ENCODE data around the gene SRI. TPM values are rescaled to one million over a fixed set of nuclear protein-coding genes. Genes with fewer than 3 reads are reported as not detected.
"Not testable (repeated sequence)": the region's sequence is repeated elsewhere in the genome, so short reads cannot be mapped to it uniquely, and the experiment has no call there.

SRI gene
- total RNA-seq, 8 experiments from 2014 or later: 38.7 to 119 (median 61.1) TPM

- Histone ChIP-seq H3K27ac (no peak overlapping the region), H3K4me1 (replicated peaks in 1 of 2) (peaks cover 8 to 17% of the 10 kb centered on the region in 2 donors), H3K4me3 (no peak overlapping the region)
- peak in 5 of 8 experiments; percentile 16 to 56 (median 46) for ATAC-seq (replicated peaks in 6 of 8)
- in situ Hi-C loops (cut with MboI; ENCODE audit: low pct_unique_long_range_greater_than_20kb in 2 of 9, low sequenced_read_pairs in 9 of 9, unreplicated experiment in 9 of 9): no loop called here
- 8 to 89% (median 42%) methylated on average over 1 to 4 of the region's 4 CpGs; no CpG with 5 or more reads in 2 of the 10 experiments for WGBS, 10 experiments
These were observed 19.0 kb downstream of the SRI start for GRCh38 chr7:88200789-88201188.

- peaks cover 8 to 17% of the 10 kb centered on the region in 2 donors for H3K4me1 ChIP-seq (replicated peaks in 1 of 2)
- H3K27ac ChIP-seq: no peak overlapping the region
- in situ Hi-C loops (cut with MboI; ENCODE audit: low pct_unique_long_range_greater_than_20kb in 2 of 9, low sequenced_read_pairs in 9 of 9, unreplicated experiment in 9 of 9): no loop called here
- H3K4me3 ChIP-seq: no peak overlapping the region
- WGBS, 10 experiments: 63 to 100% (median 90%) methylated on average over 1 to 3 of the region's 3 CpGs; no CpG with 5 or more reads in 1 of the 10 experiments
- ATAC-seq (replicated peaks in 6 of 8): no peak
These were observed 19.6 kb downstream of the SRI start for GRCh38 chr7:88200261-88200660.

GRCh38 chr7:88191911-88192310, 27.9 kb downstream of the SRI start:
- 32 to 100% (median 89%) methylated on average over 1 to 3 of the region's 3 CpGs; no CpG with 5 or more reads in 1 of the 10 experiments for WGBS, 10 experiments
- in situ Hi-C loops (cut with MboI; ENCODE audit: low pct_unique_long_range_greater_than_20kb in 2 of 9, low sequenced_read_pairs in 9 of 9, unreplicated experiment in 9 of 9): no loop called here

GRCh38 chr7:88185650-88186049, 34.2 kb downstream of the SRI start:
- Histone ChIP-seq H3K4me3 (no peak overlapping the region), H3K27ac (no peak overlapping the region), H3K4me1 (replicated peaks in 1 of 2) (no peaks in the 10 kb centered on the region)
- peak in 2 of 8 experiments; percentile 43 to 53 for ATAC-seq (replicated peaks in 6 of 8)
- in situ Hi-C loops (cut with MboI; ENCODE audit: low pct_unique_long_range_greater_than_20kb in 2 of 9, low sequenced_read_pairs in 9 of 9, unreplicated experiment in 9 of 9): no loop called here

More at GRCh38 chr7:88191911-88192310, 27.9 kb downstream of the SRI start:
- Histone ChIP-seq H3K4me3 (no peak overlapping the region), H3K4me1 (replicated peaks in 1 of 2) (no peaks in the 10 kb centered on the region), H3K27ac (no peak overlapping the region)
- no peak for ATAC-seq (replicated peaks in 6 of 8)

GRCh38 chr7:88184848-88185304, 35.0 kb downstream of the SRI start:
- no peaks in the 10 kb centered on the region for H3K4me1 ChIP-seq (replicated peaks in 1 of 2)
- WGBS, 10 experiments: 38 to 100% (median 81%) methylated on average over 1 to 5 of the region's 5 CpGs; no CpG with 5 or more reads in 2 of the 10 experiments
- no peak overlapping the region for H3K4me3 ChIP-seq
- no peak overlapping the region for H3K27ac ChIP-seq
- in situ Hi-C loops (cut with MboI; ENCODE audit: low pct_unique_long_range_greater_than_20kb in 2 of 9, low sequenced_read_pairs in 9 of 9, unreplicated experiment in 9 of 9): no loop called here
- ATAC-seq (replicated peaks in 6 of 8): peak in 1 of 8 experiments; percentile 32

- ATAC-seq (replicated peaks in 6 of 8): no peak
- no peaks in the 10 kb centered on the region for H3K4me1 ChIP-seq (replicated peaks in 1 of 2)
- in situ Hi-C loops (cut with MboI; ENCODE audit: low pct_unique_long_range_greater_than_20kb in 2 of 9, low sequenced_read_pairs in 9 of 9, unreplicated experiment in 9 of 9): no loop called here
- H3K27ac ChIP-seq: no peak overlapping the region
- no peak overlapping the region for H3K4me3 ChIP-seq
- WGBS, 10 experiments: 67 to 100% (median 100%) methylated on average over 1 of the region's 1 CpG; no CpG with 5 or more reads in 2 of the 10 experiments
These were observed 36.8 kb downstream of the SRI start for GRCh38 chr7:88183051-88183450.

GRCh38 chr7:88176190-88176589, 43.6 kb downstream of the SRI start:
- WGBS, 10 experiments: 11 to 96% (median 63%) methylated on average over 1 to 5 of the region's 5 CpGs
- ATAC-seq (replicated peaks in 6 of 8): no peak
- in situ Hi-C loops (cut with MboI; ENCODE audit: low pct_unique_long_range_greater_than_20kb in 2 of 9, low sequenced_read_pairs in 9 of 9, unreplicated experiment in 9 of 9): no loop called here
- Histone ChIP-seq H3K4me3 (no peak overlapping the region), H3K4me1 (replicated peaks in 1 of 2) (no peaks in the 10 kb centered on the region), H3K27ac (no peak overlapping the region)

GRCh38 chr7:88172842-88173241, 47.0 kb downstream of the SRI start:
- 67 to 100% (median 93%) methylated on average over 1 to 4 of the region's 4 CpGs for WGBS, 10 experiments
- H3K4me1 ChIP-seq (replicated peaks in 1 of 2): no peaks in the 10 kb centered on the region
- no peak overlapping the region for H3K27ac ChIP-seq
- in situ Hi-C loops (cut with MboI; ENCODE audit: low pct_unique_long_range_greater_than_20kb in 2 of 9, low sequenced_read_pairs in 9 of 9, unreplicated experiment in 9 of 9): no loop called here
- no peak overlapping the region for H3K4me3 ChIP-seq
- ATAC-seq (replicated peaks in 6 of 8): no peak

GRCh38 chr7:88169717-88170320, 50.0 kb downstream of the SRI start:
- Histone ChIP-seq H3K4me1 (replicated peaks in 1 of 2) (no peaks in the 10 kb centered on the region), H3K27ac (no peak overlapping the region), H3K4me3 (no peak overlapping the region)
- 0 to 60% (median 33%) methylated on average over 1 of the region's 1 CpG for WGBS, 10 experiments
- in situ Hi-C loops (cut with MboI; ENCODE audit: low pct_unique_long_range_greater_than_20kb in 2 of 9, low sequenced_read_pairs in 9 of 9, unreplicated experiment in 9 of 9): no loop called here
- ATAC-seq (replicated peaks in 6 of 8): peak in 1 of 8 experiments; percentile 44

- in situ Hi-C loops (cut with MboI; ENCODE audit: low pct_unique_long_range_greater_than_20kb in 2 of 9, low sequenced_read_pairs in 9 of 9, unreplicated experiment in 9 of 9): no loop called here
- Histone ChIP-seq H3K27ac (no peak overlapping the region), H3K4me1 (replicated peaks in 1 of 2) (no peaks in the 10 kb centered on the region), H3K4me3 (no peak overlapping the region)
- no peak for ATAC-seq (replicated peaks in 6 of 8)
- 50 to 100% (median 78%) methylated on average over 1 to 2 of the region's 2 CpGs; no CpG with 5 or more reads in 1 of the 10 experiments for WGBS, 10 experiments
These were observed 52.1 kb downstream of the SRI start for GRCh38 chr7:88167721-88168120.

GRCh38 chr7:88167223-88167622, 52.6 kb downstream of the SRI start:
- Histone ChIP-seq H3K4me1 (replicated peaks in 1 of 2) (no peaks in the 10 kb centered on the region), H3K4me3 (no peak overlapping the region), H3K27ac (no peak overlapping the region)
- in situ Hi-C loops (cut with MboI; ENCODE audit: low pct_unique_long_range_greater_than_20kb in 2 of 9, low sequenced_read_pairs in 9 of 9, unreplicated experiment in 9 of 9): no loop called here
- WGBS, 10 experiments: 44 to 100% (median 86%) methylated on average over 1 to 2 of the region's 2 CpGs; no CpG with 5 or more reads in 3 of the 10 experiments
- ATAC-seq (replicated peaks in 6 of 8): no peak

GRCh38 chr7:88165697-88166096, 54.1 kb downstream of the SRI start:
- no peaks in the 10 kb centered on the region for H3K4me1 ChIP-seq (replicated peaks in 1 of 2)
- no peak overlapping the region for H3K4me3 ChIP-seq
- in situ Hi-C loops (cut with MboI; ENCODE audit: low pct_unique_long_range_greater_than_20kb in 2 of 9, low sequenced_read_pairs in 9 of 9, unreplicated experiment in 9 of 9): no loop called here
- no peak overlapping the region for H3K27ac ChIP-seq
- no peak for ATAC-seq (replicated peaks in 6 of 8)

- ATAC-seq (replicated peaks in 6 of 8): not testable (repeated sequence)
These were observed 60.1 kb downstream of the SRI start for GRCh38 chr7:88159741-88160140.

GRCh38 chr7:88156356-88156755, 63.5 kb downstream of the SRI start:
- 0 to 100% (median 67%) methylated on average over 1 of the region's 1 CpG; no CpG with 5 or more reads in 3 of the 10 experiments for WGBS, 10 experiments
- Histone ChIP-seq H3K4me3 (no peak overlapping the region), H3K4me1 (replicated peaks in 1 of 2) (no peaks in the 10 kb centered on the region), H3K27ac (no peak overlapping the region)
- in situ Hi-C loops (cut with MboI; ENCODE audit: low pct_unique_long_range_greater_than_20kb in 2 of 9, low sequenced_read_pairs in 9 of 9, unreplicated experiment in 9 of 9): no loop called here
- no peak for ATAC-seq (replicated peaks in 6 of 8)

More at GRCh38 chr7:88159741-88160140, 60.1 kb downstream of the SRI start:
- in situ Hi-C loops (cut with MboI; ENCODE audit: low pct_unique_long_range_greater_than_20kb in 2 of 9, low sequenced_read_pairs in 9 of 9, unreplicated experiment in 9 of 9); H3K27ac ChIP-seq; H3K4me3 ChIP-seq; H3K4me1 ChIP-seq (replicated peaks in 1 of 2): not testable (repeated sequence)
- WGBS, 10 experiments: 0 to 100% (median 64%) methylated on average over 2 of the region's 2 CpGs; no CpG with 5 or more reads in 2 of the 10 experiments

All from motor neuron (in vitro differentiated cells).